Panc1 (cell line): ENCODE results near the gene TLL2. TPM values are rescaled to one million over a fixed set of nuclear protein-coding genes. Genes with fewer than 3 reads are reported as not detected.

Experiments
- ATAC-seq: fragments of 200-7000 bp; cut with Tn5 transposase; 2 replicates; pipeline ENCODE4 v1.9.1; 2020; ENCODE audit warnings: mild to moderate bottlenecking, moderate library complexity
- BruUV-seq: library from RNA; stranded (reverse); fragments of 400-500 nt; replicated peaks from 2 replicates; lab custom pipeline; 2021; lab: Mats Ljungman, UMichigan
- CTCF ChIA-PET: fragments of 300-600 bp; sonication (Branson Sonifier 250); formaldehyde crosslinking; loops from one replicate; lab custom pipeline; 2022; ENCODE audit warnings: antibody characterized with exemption; lab: Charles Lee
- POLR2A ChIA-PET: fragments of 300-600 bp; sonication (Branson Sonifier 250); formaldehyde crosslinking; loops from one replicate; lab custom pipeline; 2022; ENCODE audit warnings: antibody characterized with exemption; lab: Charles Lee
- DNase-seq: peaks from one replicate; pipeline ENCODE4 v3.0.0-alpha.2; 2010; ENCODE audit warnings: low read depth, low spot score
- H3K27ac ChIP-seq: 2 replicates; pipeline ENCODE4 v1.5.1; 2011; ENCODE audit warnings: mild to moderate bottlenecking, low read length, inconsistent platforms
- H3K27me3 ChIP-seq: fragments of 200-500 bp; sonication (Bioruptor generic); 2 replicates; pipeline ENCODE4 v1.6.0; 2014; ENCODE audit warnings: low read length, inconsistent platforms; ENCODE audit not compliant: control insufficient read depth, insufficient read depth
- H3K36me3 ChIP-seq: fragments of 200-500 bp; sonication (Bioruptor generic); 2 replicates; pipeline ENCODE4 v1.5.1; 2014; ENCODE audit warnings: inconsistent platforms, mild to moderate bottlenecking, low read length, moderate library complexity; ENCODE audit not compliant: control insufficient read depth, insufficient read depth
- H3K4me1 ChIP-seq: 2 replicates; pipeline ENCODE4 v1.5.1; 2011; ENCODE audit warnings: inconsistent platforms, mild to moderate bottlenecking, low read length, moderate library complexity; ENCODE audit not compliant: control insufficient read depth, insufficient read depth
- H3K4me3 ChIP-seq, 2 experiments: 2 replicates each; pipeline ENCODE4 v1.5.1; 2011 to 2012; ENCODE audit warnings: low read depth in 2 of 2, low read length in 2 of 2, mild to moderate bottlenecking in 2 of 2, inconsistent platforms in 1 of 2, moderate library complexity in 1 of 2
- H3K9me3 ChIP-seq: fragments of 200-500 bp; sonication (Bioruptor generic); 2 replicates; pipeline ENCODE4 v1.5.1; 2014; ENCODE audit warnings: low read depth, mild to moderate bottlenecking, inconsistent platforms, low read length, moderate library complexity; ENCODE audit not compliant: control insufficient read depth, insufficient read depth
- POLR2AphosphoS5 ChIP-seq: IDR thresholded peaks from 2 replicates; pipeline ENCODE4 v1.6.1; 2012; ENCODE audit warnings: mild to moderate bottlenecking, low read depth, low read length, moderate library complexity
- SIN3A ChIP-seq: IDR thresholded peaks from 2 replicates; pipeline ENCODE4 v1.6.1; 2012; ENCODE audit warnings: low read depth, mild to moderate bottlenecking, low read length, moderate library complexity, borderline replicate concordance; ENCODE audit not compliant: insufficient read depth
- TCF7L2 ChIP-seq: IDR thresholded peaks from 2 replicates; pipeline ENCODE4 v1.6.1; 2011; ENCODE audit warnings: mild to moderate bottlenecking, low read depth, low read length, inconsistent platforms
- in situ Hi-C: cut with HindIII; loops from 2 replicates; pipeline ENCODE4 v1.10.0; 2016; ENCODE audit warnings: low sequenced_read_pairs, low pct_unique_long_range_greater_than_20kb
- intact Hi-C: fragments of 100-400 bp; cut with micrococcal nuclease; formaldehyde crosslinking; loops from one replicate; pipeline ENCODE4 v1.10.0; 2022; ENCODE audit not compliant: unreplicated experiment
- total RNA-seq: library from RNA; stranded (reverse); gene quantifications from one replicate; pipeline ENCODE4 v1.2.1, GENCODE V29; 2021; ENCODE audit not compliant: unreplicated experiment
- TF ChIP-seq, protein P1 (sequence below), 2 experiments: IDR thresholded peaks; 2 replicates each; pipeline ENCODE4 v1.6.1; 2011 to 2012; ENCODE audit warnings: low read depth in 2 of 2, control low read depth in 1 of 2, low read length in 1 of 2, mild to moderate bottlenecking in 1 of 2, moderate library complexity in 1 of 2; ENCODE audit not compliant: insufficient read depth in 1 of 2
- TF ChIP-seq, protein P2 (sequence below): fragments of 450-650 bp; IDR thresholded peaks from 2 replicates; pipeline ENCODE4 v1.5.1; 2017; ENCODE audit warnings: mild to moderate bottlenecking

TLL2 gene
- total RNA-seq, 1 experiment from 2014 or later = 0.64 TPM

DNA sequence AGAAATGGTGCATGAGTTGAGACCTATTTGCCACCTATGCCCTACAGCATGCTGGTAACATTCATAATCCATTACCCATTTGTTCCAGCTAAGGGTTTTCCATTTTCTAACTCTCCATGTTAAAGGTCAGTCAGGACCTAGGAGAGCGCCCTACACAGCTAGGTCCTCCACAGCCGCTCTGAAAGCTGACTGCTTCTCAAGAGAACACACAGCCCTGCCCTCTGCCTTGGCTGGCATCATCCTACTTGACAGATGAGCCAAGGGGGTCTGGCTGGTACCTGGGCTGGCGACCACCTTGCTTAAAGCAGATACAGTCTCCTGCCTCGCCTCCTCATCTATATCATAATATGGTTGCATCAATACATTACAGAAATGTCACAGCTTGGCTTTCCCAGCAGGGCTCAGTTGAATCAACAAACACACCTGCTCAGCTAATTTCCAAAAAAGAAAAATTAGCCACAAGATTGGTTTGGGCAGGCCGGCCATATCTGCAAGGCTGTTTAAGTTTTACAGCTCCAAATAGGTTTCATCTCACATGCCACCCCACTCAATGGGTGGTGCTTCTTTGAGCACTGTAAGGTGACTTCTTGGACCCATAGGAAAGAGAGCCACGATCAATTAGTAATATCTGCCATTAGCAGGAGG is 17.3 kb downstream of the TLL2 start:
- in situ Hi-C loops (no loop called here), intact Hi-C loops (no loop called here)
- no peak overlapping the region for H3K27ac ChIP-seq
- no peak overlapping the region for H3K4me3 ChIP-seq
- TF ChIP-seq SIN3A = no peak
- TF ChIP-seq, protein P1, sequence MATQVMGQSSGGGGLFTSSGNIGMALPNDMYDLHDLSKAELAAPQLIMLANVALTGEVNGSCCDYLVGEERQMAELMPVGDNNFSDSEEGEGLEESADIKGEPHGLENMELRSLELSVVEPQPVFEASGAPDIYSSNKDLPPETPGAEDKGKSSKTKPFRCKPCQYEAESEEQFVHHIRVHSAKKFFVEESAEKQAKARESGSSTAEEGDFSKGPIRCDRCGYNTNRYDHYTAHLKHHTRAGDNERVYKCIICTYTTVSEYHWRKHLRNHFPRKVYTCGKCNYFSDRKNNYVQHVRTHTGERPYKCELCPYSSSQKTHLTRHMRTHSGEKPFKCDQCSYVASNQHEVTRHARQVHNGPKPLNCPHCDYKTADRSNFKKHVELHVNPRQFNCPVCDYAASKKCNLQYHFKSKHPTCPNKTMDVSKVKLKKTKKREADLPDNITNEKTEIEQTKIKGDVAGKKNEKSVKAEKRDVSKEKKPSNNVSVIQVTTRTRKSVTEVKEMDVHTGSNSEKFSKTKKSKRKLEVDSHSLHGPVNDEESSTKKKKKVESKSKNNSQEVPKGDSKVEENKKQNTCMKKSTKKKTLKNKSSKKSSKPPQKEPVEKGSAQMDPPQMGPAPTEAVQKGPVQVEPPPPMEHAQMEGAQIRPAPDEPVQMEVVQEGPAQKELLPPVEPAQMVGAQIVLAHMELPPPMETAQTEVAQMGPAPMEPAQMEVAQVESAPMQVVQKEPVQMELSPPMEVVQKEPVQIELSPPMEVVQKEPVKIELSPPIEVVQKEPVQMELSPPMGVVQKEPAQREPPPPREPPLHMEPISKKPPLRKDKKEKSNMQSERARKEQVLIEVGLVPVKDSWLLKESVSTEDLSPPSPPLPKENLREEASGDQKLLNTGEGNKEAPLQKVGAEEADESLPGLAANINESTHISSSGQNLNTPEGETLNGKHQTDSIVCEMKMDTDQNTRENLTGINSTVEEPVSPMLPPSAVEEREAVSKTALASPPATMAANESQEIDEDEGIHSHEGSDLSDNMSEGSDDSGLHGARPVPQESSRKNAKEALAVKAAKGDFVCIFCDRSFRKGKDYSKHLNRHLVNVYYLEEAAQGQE (IDR thresholded peaks at IDR 0.05; ENCODE audit: insufficient read depth in 1 of 2, low read depth in 2 of 2, low read length in 1 of 2) = peak; percentile 88 to 92
- no peak for DNase-seq
- H3K36me3 ChIP-seq = no peaks in the 10 kb centered on the region
- ChIA-PET POLR2A (interaction anchor here (0.5 kb wide), 1 partner anchor 1408 kb away, joined by 8 read pairs; no protein-coding TSS in a partner anchor), CTCF (no interaction called here)
- no TSS peak for BruUV-seq
- H3K9me3 ChIP-seq = no peaks in the 10 kb centered on the region
- H3K27me3 ChIP-seq = peaks cover 5% of the 10 kb centered on the region; the same call in 1 of the 2 replicates
- ATAC-seq = no peak
- no peaks in the 10 kb centered on the region for H3K4me1 ChIP-seq

DNA sequence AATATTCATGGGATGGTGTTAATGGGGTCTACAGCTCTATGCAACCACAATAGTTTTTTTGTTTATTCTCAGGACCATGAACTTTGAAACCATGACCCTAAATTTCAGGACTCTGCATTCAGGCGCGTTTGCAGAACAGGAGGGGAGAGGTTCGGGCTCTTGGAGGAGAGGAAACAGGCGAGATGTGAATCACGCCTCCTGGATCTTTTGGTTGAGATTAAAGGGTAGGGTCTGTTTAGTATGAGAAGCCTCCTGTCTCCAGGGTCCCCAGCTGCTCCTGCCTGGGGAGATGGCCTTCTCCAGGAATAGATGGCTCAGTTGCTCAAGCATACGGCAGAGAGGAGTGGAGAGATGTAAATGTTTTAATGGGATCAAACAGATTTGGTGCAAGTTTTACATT is 18.2 kb downstream of the TLL2 start:
- ChIA-PET POLR2A (no interaction called here), CTCF (no interaction called here)
- Histone ChIP-seq H3K9me3 (no peaks in the 10 kb centered on the region), H3K4me3 (no peak overlapping the region), H3K4me1 (no peaks in the 10 kb centered on the region), H3K27ac (no peak overlapping the region), H3K27me3 (peaks cover 5% of the 10 kb centered on the region; the same call in 1 of the 2 replicates), H3K36me3 (no peaks in the 10 kb centered on the region)
- BruUV-seq = no TSS peak
- intact Hi-C loops = no loop called here
- no peak for ATAC-seq
- no peak for DNase-seq
- in situ Hi-C loops = no loop called here
- TF ChIP-seq SIN3A = no peak

DNA sequence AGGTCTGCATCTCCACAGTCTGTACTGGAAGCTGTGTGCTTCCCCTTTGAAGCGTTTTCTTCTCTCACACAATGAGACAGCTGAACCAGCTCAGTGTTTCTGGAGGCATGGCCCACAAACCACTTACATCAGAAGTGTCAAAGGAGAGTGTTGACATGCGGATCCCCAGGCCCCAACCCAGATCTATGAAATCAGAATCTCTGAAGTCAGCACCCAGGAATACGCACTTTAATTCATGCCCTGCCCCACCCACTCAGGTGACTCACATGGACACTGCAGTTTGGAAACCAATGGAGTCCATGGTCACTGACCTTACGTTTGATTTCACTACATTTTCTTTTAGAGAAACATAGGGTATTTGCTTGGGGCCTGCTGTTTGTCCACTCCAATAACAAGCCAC is 19.0 kb downstream of the TLL2 start:
- Histone ChIP-seq H3K4me3 (no peak overlapping the region), H3K27me3 (peaks cover 5% of the 10 kb centered on the region; the same call in 1 of the 2 replicates), H3K4me1 (no peaks in the 10 kb centered on the region), H3K9me3 (no peaks in the 10 kb centered on the region), H3K27ac (no peak overlapping the region), H3K36me3 (no peaks in the 10 kb centered on the region)
- intact Hi-C loops (no loop called here), in situ Hi-C loops (no loop called here)
- ChIA-PET POLR2A (no interaction called here), CTCF (interaction anchor here (0.6 kb wide), 1 partner anchor 147 kb away, joined by 4 read pairs; no protein-coding TSS in a partner anchor)
- no peak for ATAC-seq
- TF ChIP-seq, protein P2, sequence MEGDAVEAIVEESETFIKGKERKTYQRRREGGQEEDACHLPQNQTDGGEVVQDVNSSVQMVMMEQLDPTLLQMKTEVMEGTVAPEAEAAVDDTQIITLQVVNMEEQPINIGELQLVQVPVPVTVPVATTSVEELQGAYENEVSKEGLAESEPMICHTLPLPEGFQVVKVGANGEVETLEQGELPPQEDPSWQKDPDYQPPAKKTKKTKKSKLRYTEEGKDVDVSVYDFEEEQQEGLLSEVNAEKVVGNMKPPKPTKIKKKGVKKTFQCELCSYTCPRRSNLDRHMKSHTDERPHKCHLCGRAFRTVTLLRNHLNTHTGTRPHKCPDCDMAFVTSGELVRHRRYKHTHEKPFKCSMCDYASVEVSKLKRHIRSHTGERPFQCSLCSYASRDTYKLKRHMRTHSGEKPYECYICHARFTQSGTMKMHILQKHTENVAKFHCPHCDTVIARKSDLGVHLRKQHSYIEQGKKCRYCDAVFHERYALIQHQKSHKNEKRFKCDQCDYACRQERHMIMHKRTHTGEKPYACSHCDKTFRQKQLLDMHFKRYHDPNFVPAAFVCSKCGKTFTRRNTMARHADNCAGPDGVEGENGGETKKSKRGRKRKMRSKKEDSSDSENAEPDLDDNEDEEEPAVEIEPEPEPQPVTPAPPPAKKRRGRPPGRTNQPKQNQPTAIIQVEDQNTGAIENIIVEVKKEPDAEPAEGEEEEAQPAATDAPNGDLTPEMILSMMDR = no peak
- no peak for TF ChIP-seq POLR2AphosphoS5
- TF ChIP-seq TCF7L2 = no peak
- no peak for TF ChIP-seq SIN3A
- TF ChIP-seq, protein P1 (IDR thresholded peaks at IDR 0.05; ENCODE audit: insufficient read depth in 1 of 2, low read depth in 2 of 2, low read length in 1 of 2) = no peak
- no TSS peak for BruUV-seq
- DNase-seq = no peak
